ENCODE data around the gene FOXA2.

FOXA2 gene

GRCh38 chr20:22584922-22585785 is 782 bp upstream of the FOXA2 start:
- TF ChIP-seq CTCF (conservative IDR thresholded peaks at IDR 0.05; ENCODE audit: low read depth, low read length), result no peak
- H3K4me3 ChIP-seq (ENCODE audit: low read depth, low read length), result no peak overlapping the region
- DNase-seq (ENCODE audit: low read depth), result no peak

GRCh38 chr20:22583773-22584521 is 425 bp downstream of the FOXA2 start:
- no peak for TF ChIP-seq CTCF (conservative IDR thresholded peaks at IDR 0.05; ENCODE audit: low read depth, low read length)
- H3K4me3 ChIP-seq (ENCODE audit: low read depth, low read length), result no peak overlapping the region
- DNase-seq (ENCODE audit: low read depth), result no peak

GRCh38 chr20:22582964-22583772 is 1.2 kb downstream of the FOXA2 start:
- no peak overlapping the region for H3K4me3 ChIP-seq (ENCODE audit: low read depth, low read length)
- no peak for TF ChIP-seq CTCF (conservative IDR thresholded peaks at IDR 0.05; ENCODE audit: low read depth, low read length)
- no peak for DNase-seq (ENCODE audit: low read depth)

GRCh38 chr20:22582386-22582963 is 1.9 kb downstream of the FOXA2 start:
- H3K4me3 ChIP-seq (ENCODE audit: low read depth, low read length), result no peak overlapping the region
- no peak for TF ChIP-seq CTCF (conservative IDR thresholded peaks at IDR 0.05; ENCODE audit: low read depth, low read length)
- no peak for DNase-seq (ENCODE audit: low read depth)

- DNase-seq (ENCODE audit: low read depth), result no peak
- no peak overlapping the region for H3K4me3 ChIP-seq (ENCODE audit: low read depth, low read length)
- TF ChIP-seq CTCF (conservative IDR thresholded peaks at IDR 0.05; ENCODE audit: low read depth, low read length), result no peak
Observed at GRCh38 chr20:22581437-22582385, 2.7 kb downstream of the FOXA2 start.

Data from choroid plexus epithelial cell (primary cell).